GM19240 (cell line): ENCODE measurements around the gene GID8.
A peak's percentile ranks its signal among the peaks of the same experiment; 100 is the strongest.

Experiments used
- DNase-seq: peaks from one replicate; pipeline ENCODE4 v3.0.0; 2011; ENCODE audit warnings: low spot score; ENCODE audit not compliant: insufficient read length

Gene GID8

GRCh38 chr20:62938105-62938888 lies at the start of gene GID8:
TSS of gene GID8 (plus strand) at chr20:62938147. CDS start at chr20:62941503, 3,356 bp downstream.
- no peak for DNase-seq

DNA sequence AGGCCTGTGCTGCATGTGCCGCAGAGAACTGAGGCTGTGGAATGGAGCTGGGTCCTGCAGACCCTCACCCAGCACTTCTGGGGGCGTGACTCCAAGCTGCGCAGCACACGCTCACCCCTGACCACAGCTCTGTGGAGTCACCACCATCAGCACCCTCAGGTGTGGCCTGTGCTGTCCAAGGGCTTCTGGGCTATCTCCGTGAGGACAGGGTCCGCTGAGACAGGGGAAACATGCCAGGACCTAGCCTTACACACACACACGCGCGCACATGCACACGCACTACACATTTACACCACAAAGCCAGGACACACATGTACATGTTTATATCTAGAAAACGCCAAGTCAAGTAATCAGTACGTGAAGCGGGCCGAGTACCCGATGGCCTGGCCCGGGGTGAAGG lies 49.5 kb upstream of the GID8 start:
- no peak for DNase-seq

- DNase-seq = no peak
Observed at GRCh38 chr20:62888910-62889309, 49.0 kb upstream of the GID8 start.

GRCh38 chr20:62889411-62889810 lies 48.5 kb upstream of the GID8 start:
- DNase-seq = no peak

- DNase-seq = no peak
Observed at GRCh38 chr20:62889871-62890270, 48.1 kb upstream of the GID8 start.

DNA sequence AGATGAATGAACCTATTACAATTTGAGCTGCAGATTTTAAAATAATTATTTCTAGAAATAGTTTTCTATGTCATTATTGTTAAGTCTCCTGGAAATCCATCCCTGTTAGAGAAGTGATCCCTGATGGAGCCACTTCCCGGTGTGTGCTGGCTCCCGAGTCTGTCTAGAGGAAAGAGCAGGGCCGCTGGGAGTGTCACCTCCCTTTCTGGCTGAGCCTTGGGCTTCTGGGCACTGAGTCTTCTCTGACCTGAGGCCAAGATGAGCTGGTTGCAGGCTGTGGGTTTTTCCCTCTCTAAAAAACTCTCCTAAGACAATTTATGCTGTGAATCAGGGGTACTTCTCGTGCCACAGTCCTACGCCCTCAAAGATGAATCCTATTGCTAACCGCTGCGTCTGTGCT lies 47.5 kb upstream of the GID8 start:
- no peak for DNase-seq

DNA sequence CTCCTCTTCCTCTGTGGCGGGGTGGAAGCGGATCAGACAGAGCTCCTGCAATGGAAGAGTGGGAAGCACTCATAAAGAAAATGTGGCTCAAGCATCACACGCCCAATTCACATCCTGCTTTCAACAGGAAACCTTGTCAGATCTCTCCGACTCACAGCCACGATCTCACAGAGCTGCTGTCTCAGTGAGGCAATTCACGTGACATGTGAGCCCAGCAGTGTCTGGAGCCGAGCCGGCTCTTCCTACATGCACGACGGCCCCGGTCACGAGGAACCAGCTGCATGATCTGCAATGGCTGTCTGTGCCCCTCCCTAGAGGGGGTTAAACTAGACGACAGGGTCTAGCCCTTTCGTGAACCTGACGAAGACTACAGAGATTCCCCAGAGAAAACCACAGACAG lies 46.8 kb upstream of the GID8 start:
- no peak for DNase-seq

DNA sequence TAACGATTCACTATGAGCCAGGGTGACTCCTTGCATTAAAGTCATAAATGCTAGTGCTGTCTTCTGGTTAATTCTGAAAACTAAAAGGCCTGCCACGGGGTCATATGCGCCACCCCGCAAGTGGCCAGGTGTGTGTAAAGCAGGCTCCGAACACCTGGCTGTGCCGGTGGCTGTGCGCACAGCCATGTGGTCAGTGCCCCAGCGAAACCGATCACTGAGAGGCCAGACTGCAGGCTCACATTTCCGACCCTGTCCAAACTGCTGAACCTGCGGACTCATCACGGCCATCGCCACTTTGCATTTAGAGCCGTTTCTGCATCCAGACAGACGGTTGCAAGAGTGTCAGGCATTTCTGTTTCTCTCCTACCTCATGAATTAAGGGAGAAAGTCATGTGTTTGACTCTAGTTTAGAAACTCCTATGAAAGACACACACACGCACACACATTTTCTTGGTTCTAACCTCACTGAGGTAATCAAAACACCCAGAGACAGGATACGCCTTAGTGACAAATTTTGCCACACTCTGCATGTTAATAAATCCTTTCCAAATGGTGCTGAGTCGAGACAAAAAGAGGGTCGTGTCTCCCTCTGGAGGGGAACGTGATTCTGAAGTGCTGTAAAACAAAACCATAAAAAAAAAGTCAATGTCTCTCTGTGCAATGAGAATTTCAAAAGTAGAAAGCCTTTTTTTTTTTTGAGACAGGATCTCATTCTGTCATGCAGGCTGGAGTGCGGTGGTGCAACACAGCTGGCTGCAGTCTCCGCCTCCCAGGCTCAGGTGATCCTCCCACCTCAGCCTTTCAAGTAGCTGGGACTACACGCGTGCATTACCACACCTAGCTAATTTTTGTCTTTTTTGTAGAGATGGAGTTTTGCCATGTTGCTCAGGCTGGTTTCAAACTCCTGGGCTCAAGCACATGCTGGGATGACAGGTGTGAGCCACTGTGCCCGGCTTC lies 45.3 kb upstream of the GID8 start:
- DNase-seq = no peak

GRCh38 chr20:62893700-62894099 lies 44.2 kb upstream of the GID8 start:
- no peak for DNase-seq

GRCh38 chr20:62894261-62894660 lies 43.7 kb upstream of the GID8 start:
- DNase-seq = no peak

- no peak for DNase-seq
Observed at GRCh38 chr20:62895539-62895938, 42.4 kb upstream of the GID8 start.

GRCh38 chr20:62896526-62896925 lies 41.4 kb upstream of the GID8 start:
- DNase-seq = no peak

- DNase-seq = no peak
Observed at GRCh38 chr20:62897666-62898065, 40.3 kb upstream of the GID8 start.

GRCh38 chr20:62898093-62898964 lies 39.6 kb upstream of the GID8 start:
- no peak for DNase-seq

DNA sequence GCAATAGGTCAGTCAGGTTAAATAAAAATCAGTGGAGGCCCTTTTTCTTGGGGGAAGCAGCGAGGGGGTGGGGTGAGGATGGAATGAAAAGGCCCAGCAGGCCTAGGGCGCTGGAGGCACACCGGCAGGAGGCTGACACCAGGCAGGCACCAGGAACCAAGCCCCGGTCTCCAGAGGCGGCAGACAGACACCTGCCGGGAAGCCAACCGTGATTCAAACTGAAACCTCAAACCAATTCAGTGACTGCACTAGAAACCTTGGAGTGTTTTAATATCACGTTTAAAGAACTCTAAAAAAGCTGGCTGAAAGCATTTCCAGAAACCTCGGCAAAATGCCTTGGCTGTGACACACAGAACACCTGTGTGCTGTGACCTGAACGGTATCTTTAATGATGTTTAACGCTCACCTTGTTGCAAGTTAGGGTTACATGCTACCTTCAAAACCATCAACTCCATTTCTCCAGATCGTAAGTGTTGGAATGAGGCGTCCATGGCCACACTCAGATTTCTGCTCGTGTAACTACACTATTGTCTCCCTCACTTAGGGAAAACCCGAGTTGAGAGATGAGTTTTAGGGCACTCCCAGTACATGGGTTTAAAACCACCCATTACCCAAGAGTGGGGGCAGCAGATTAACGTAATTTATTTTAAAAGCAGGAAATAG lies 38.8 kb upstream of the GID8 start:
- DNase-seq = no peak

- DNase-seq = no peak
Observed at GRCh38 chr20:62899633-62900051, 38.3 kb upstream of the GID8 start.

GRCh38 chr20:62900052-62900691 lies 37.8 kb upstream of the GID8 start:
- peak; percentile 95 for DNase-seq

DNA sequence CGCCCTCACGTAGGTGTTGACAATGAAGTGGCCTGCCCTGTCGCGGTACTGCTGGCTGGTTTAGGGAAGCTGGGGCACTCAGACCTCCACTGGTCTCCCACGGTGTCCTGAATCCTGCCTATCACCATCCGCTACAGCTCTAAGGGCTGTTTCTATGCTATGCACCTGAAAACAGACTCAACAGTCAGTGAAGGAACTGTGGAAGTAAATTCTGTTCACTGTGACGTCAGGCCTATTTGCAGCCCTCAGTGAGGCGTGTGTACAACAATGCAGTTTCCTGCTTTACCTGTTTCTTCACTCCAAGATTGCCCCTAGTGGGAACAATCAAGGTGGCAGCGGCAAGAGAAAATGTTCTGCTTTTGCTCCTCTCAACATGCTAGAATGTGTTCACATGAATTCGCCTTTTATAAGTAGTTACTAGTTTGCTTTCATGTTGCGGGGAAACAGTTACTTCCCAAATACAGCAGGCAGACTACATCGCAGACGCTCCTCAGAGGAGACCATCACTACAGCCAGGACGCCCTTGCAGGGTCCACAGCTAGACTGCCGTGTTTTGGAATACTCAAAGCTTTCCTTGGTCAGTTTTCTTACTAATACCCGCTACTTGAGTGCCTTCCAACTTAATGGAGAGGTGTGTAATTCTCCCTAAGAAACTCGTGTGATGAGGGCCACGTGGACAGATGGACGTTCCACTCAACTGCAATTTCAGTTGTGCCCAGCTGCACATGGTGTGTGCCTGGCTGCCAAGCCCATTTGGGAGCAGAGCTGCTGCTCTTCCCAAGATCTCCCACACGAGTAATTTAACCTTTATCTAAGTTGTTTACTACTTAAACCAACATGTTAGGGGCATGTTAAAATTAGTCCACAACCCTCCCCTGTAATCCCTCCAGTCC lies 37.0 kb upstream of the GID8 start:
- DNase-seq = no peak

DNA sequence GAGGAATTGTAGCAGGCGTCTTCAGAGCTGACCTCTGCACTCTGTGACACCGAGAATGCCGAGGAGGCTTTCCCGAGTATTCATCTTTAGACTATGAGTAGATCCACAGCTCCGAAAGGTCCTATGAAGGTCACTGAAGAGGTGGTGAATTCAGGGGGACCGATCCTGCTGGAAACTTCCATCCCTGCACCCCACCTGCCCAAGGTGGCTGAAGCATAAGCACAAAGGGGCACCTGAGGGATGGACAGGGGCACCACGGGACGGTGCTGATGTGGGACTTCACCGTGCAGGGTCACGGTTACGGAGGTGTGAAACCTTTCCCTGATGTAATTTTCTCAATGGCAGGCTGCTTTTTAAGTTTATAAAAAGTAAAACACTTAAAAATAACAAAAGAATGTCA lies 36.1 kb upstream of the GID8 start:
- no peak for DNase-seq
